Neuron (in vitro differentiated cells): ENCODE results near the gene NKAIN4.

Experiments used
- H2AFZ ChIP-seq: one replicate; pipeline ENCODE4 v1.6.1; 2013; ENCODE audit warnings: low read depth, mild to moderate bottlenecking, inconsistent platforms, low read length, moderate library complexity
- H3K27me3 ChIP-seq: one replicate; pipeline ENCODE4 v1.6.1; 2013; ENCODE audit warnings: low read length; ENCODE audit not compliant: insufficient read depth
- H3K36me3 ChIP-seq: one replicate; pipeline ENCODE4 v1.6.1; 2013; ENCODE audit warnings: low read length; ENCODE audit not compliant: insufficient read depth
- H3K4me1 ChIP-seq: one replicate; pipeline ENCODE4 v1.6.1; 2013; ENCODE audit warnings: low read length; ENCODE audit not compliant: insufficient read depth
- H3K4me3 ChIP-seq: 2 replicates; pipeline ENCODE4 v1.5.1; 2013; ENCODE audit warnings: mild to moderate bottlenecking, low read length, moderate library complexity
- H3K9me3 ChIP-seq: one replicate; pipeline ENCODE4 v1.6.1; 2013; ENCODE audit warnings: low read length

Gene NKAIN4

DNA sequence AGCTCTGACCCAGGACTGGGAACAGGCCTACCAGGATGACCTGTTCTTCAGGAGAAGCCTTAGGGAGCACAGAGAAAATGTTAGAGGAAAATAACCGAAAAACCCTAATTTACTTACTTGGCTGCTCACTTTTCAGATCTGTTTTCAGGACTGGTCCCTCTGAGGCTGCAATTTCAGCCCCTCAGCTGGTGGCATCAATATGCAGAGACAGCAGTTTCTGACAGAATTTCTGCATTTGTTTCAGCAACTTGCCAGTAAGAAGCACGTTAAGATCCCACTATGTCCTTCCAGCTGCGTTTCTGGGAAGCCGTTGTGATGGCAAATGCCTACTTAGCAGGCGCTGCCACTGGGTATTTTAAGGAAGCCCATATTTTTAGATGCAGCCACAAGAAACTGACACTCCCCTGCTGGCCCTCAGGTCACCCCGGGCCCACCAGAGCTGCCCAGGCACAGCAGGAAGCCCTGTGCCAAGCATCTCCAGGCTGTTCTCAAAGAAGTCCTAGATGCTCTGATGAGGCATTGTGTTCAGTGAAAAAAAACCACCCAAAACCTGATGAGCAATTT lies 45.8 kb downstream of the NKAIN4 start:
- Histone ChIP-seq H3K9me3 (no peaks in the 10 kb centered on the region), H3K4me3 (no peak overlapping the region), H3K36me3 (peaks cover 90% of the 10 kb centered on the region)

GRCh38 chr20:63206878-63207277 lies 47.4 kb downstream of the NKAIN4 start:
- H3K4me1 ChIP-seq, result no peaks in the 10 kb centered on the region
- H3K4me3 ChIP-seq, result no peak overlapping the region
- no peaks in the 10 kb centered on the region for H3K9me3 ChIP-seq
- no peaks in the 10 kb centered on the region for H3K27me3 ChIP-seq
- H3K36me3 ChIP-seq, result peaks cover 90% of the 10 kb centered on the region
- H2AFZ ChIP-seq, result no peak overlapping the region

More for the DNA sequence above, 45.8 kb downstream of the NKAIN4 start:
- no peaks in the 10 kb centered on the region for H3K27me3 ChIP-seq
- no peaks in the 10 kb centered on the region for H3K4me1 ChIP-seq
- no peak overlapping the region for H2AFZ ChIP-seq

DNA sequence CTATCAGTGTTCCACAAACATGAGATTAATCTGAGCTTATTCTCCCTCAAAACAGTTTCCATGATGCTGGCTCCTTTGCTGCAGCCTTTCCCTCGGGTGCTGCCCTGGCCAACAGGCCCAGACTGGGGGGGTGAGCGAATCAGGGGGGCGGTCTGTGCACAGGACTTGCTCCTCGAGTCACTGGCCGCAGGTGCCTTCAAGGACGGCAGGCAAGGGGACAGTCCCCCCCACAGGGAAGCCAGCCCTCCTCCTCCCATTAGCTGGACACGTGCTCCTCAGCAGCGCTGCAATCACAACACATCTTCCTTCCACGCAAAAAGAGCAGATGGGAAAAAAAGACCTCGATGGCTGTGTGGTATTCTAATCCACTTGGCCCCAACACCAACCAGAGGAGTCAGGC lies 48.4 kb downstream of the NKAIN4 start:
- Histone ChIP-seq H3K4me3 (no peak overlapping the region), H3K4me1 (no peaks in the 10 kb centered on the region), H2AFZ (no peak overlapping the region), H3K9me3 (no peaks in the 10 kb centered on the region), H3K27me3 (no peaks in the 10 kb centered on the region), H3K36me3 (peaks cover 88% of the 10 kb centered on the region)

- Histone ChIP-seq H3K36me3 (peaks cover 86% of the 10 kb centered on the region), H3K27me3 (no peaks in the 10 kb centered on the region), H3K4me1 (no peaks in the 10 kb centered on the region), H3K4me3 (no peak overlapping the region), H2AFZ (no peak overlapping the region), H3K9me3 (no peaks in the 10 kb centered on the region)
These were observed 49.9 kb downstream of the NKAIN4 start for GRCh38 chr20:63204362-63204761.

DNA sequence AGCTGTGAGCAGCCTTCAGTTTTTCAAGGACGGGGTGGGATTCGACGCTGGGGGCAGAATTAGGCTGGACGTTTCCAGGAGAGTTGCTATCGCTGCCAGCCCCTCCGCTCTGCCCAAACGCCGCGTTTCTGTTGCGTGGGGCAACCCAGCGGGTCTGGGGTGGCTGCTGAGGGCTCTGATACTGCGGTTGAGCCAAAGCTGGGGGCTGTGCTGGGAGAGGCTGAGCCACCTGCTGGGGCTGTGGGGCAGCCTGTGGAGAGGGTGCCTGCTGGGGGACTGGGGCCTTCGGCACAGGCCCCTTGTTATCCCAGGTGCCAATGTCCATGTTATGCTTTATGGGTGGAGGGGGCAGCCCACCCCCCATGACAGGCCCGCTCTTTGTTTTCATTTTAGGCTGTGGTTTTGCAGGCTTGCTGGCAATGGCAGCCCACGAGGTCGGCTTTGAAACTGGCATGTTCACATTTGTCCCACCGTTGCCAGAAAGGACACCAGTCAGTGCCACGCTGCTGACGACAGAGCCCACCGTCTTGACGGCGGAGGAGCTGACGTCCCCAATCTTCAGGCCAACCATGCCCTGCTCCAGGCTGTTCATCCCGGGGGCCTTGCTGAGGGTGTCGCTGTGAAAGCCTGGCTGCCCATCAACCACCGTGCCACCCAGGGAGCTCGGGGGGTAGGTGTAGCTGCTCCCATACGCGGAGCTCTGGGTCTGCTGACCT lies 51.3 kb downstream of the NKAIN4 start:
- Histone ChIP-seq H3K4me1 (no peaks in the 10 kb centered on the region), H3K4me3 (no peak overlapping the region), H3K36me3 (peaks cover 75% of the 10 kb centered on the region), H3K9me3 (no peaks in the 10 kb centered on the region), H3K27me3 (no peaks in the 10 kb centered on the region), H2AFZ (no peak overlapping the region)

DNA sequence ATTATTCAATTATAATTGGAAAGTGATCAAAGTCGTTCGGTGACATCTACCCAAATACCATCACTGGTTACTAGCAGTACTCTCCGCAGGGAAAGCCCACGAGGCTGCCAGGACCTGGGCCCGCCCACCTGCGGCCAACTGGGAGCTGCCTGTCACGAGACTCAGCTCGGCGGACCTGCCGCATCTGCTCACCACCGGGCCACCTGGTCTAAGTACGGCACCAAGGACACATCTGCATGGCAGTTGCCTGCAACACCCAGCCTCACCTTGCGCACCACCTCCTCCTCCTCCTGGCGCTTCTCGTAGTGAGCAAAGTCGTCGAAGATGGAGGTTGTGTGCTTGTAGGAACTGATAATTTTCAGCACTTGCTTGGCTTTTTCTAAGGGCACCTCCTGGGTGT lies 52.2 kb downstream of the NKAIN4 start:
- H2AFZ ChIP-seq, result no peak overlapping the region
- no peaks in the 10 kb centered on the region for H3K9me3 ChIP-seq
- H3K36me3 ChIP-seq, result peaks cover 79% of the 10 kb centered on the region
- no peak overlapping the region for H3K4me3 ChIP-seq
- H3K27me3 ChIP-seq, result no peaks in the 10 kb centered on the region
- H3K4me1 ChIP-seq, result no peaks in the 10 kb centered on the region

DNA sequence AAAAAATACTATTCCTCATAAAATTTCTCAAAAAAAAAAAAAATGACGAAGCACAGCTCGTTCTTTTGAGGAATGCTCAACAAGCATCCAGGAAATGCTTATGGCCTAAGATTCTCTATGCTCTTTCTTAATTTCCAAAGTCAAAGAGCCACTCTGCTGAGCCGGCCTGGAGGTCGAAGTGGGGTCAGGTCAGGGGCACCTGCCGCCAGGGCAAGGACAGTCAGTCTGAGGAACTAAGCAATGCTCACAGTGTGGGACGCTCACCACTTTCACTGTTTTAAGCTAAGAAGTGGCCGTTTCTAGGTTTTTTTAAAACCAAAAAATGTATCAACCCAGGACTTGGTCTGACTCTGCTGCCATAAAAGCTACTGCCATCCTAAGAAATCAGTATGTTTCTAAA lies 55.7 kb downstream of the NKAIN4 start:
- Histone ChIP-seq H2AFZ (no peak overlapping the region), H3K9me3 (no peaks in the 10 kb centered on the region), H3K4me1 (no peaks in the 10 kb centered on the region), H3K4me3 (no peak overlapping the region), H3K27me3 (no peaks in the 10 kb centered on the region), H3K36me3 (peaks cover 66% of the 10 kb centered on the region)

- Histone ChIP-seq H3K4me3 (no peak overlapping the region), H3K36me3 (peaks cover 49% of the 10 kb centered on the region), H2AFZ (no peak overlapping the region), H3K9me3 (no peaks in the 10 kb centered on the region), H3K4me1 (no peaks in the 10 kb centered on the region), H3K27me3 (no peaks in the 10 kb centered on the region)
These were observed 57.3 kb downstream of the NKAIN4 start for GRCh38 chr20:63196768-63197470.

DNA sequence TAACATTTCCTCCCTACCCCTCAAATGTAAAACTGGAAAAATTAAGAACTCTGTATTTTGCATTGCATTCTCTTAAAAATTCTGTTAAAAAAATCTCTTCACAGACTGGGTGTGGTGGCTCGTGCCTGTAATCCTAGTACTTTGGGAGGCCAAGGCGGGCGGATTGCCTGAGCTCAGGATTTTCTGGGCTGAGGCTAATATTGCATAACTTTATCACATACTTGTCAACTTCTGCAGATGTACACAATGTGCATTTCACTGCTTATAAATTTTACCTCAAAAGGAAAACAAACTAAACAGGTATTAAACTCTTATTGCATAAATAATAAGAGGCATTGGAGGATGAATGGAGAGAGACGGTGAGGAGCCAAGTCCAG lies 59.5 kb downstream of the NKAIN4 start:
- no peak overlapping the region for H2AFZ ChIP-seq
- H3K4me1 ChIP-seq, result no peaks in the 10 kb centered on the region
- H3K9me3 ChIP-seq, result no peaks in the 10 kb centered on the region
- no peak overlapping the region for H3K4me3 ChIP-seq
- H3K36me3 ChIP-seq, result peaks cover 31% of the 10 kb centered on the region
- no peaks in the 10 kb centered on the region for H3K27me3 ChIP-seq

GRCh38 chr20:63194007-63194796 lies 60.1 kb downstream of the NKAIN4 start:
- H2AFZ ChIP-seq, result no peak overlapping the region
- no peaks in the 10 kb centered on the region for H3K4me1 ChIP-seq
- no peak overlapping the region for H3K4me3 ChIP-seq
- H3K36me3 ChIP-seq, result peaks cover 28% of the 10 kb centered on the region
- no peaks in the 10 kb centered on the region for H3K9me3 ChIP-seq
- H3K27me3 ChIP-seq, result no peaks in the 10 kb centered on the region

DNA sequence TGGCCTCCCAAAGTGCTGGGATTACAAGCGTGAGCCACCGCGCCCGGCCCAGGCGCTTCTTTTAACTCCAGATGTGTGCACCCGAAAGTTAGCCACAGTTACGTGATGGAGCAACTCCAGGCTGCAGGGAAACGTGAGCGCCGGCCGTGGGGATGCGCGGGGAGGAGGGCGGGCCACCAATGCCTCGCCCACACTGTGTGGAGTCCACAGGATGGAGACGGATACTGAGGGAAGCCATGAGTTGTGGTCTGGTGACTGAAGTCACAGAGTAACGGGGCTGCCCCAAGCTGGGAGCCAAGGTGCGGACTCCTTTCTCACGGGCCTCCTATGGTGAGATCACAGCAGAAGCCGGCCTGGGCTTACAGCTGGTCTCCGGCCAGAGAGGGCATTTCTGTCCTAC lies 61.5 kb downstream of the NKAIN4 start:
- Histone ChIP-seq H2AFZ (no peak overlapping the region), H3K4me1 (no peaks in the 10 kb centered on the region), H3K9me3 (no peaks in the 10 kb centered on the region), H3K36me3 (peaks cover 25% of the 10 kb centered on the region), H3K4me3 (no peak overlapping the region), H3K27me3 (no peaks in the 10 kb centered on the region)

DNA sequence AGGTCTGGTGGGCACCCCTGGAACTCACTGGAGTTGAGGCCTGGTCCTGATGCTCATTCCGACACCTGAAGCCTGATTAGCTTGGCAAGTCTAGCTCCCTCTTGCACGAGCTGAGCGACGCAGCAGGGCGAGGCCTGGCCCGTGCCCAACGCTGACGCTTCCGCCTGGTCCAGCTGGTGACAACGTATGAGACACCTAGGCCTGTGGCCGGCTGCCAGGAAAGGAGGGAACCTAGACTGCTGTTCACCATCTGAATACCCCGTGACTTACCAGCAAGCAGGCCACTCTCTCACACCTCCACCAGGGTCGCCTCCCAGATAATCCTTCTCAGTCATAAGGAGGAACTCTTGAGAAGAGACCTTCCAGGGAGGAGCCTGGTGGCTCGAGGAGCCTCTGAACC lies 62.9 kb downstream of the NKAIN4 start:
- Histone ChIP-seq H3K36me3 (peaks cover 12% of the 10 kb centered on the region), H3K4me1 (no peaks in the 10 kb centered on the region), H2AFZ (no peak overlapping the region), H3K27me3 (no peaks in the 10 kb centered on the region), H3K9me3 (no peaks in the 10 kb centered on the region), H3K4me3 (no peak overlapping the region)

DNA sequence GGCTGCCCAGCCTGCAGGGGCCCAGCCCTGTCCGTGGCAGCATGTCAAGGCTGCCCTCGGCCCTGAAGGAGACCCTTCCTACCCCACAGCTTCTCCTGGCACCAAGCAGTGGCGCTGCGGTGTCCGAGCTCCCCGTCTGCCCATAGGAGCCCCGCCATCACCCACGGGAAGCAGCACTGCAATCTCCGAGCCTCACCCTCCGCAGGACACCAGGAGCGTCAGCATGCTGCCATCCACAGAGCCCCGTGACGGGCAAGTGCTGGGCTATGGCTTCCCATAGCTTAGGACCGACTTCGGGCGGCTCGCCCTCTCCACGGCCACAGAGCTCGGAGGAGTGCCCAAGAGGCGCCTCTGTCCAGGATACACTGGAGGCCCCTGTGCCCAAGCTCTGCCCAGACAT lies 63.4 kb downstream of the NKAIN4 start:
- Histone ChIP-seq H3K36me3 (peaks cover 8% of the 10 kb centered on the region), H3K4me1 (no peaks in the 10 kb centered on the region), H3K4me3 (no peak overlapping the region), H3K9me3 (no peaks in the 10 kb centered on the region), H3K27me3 (no peaks in the 10 kb centered on the region), H2AFZ (no peak overlapping the region)
